B cell (primary cell): ENCODE data around the gene EPB41L1. TPM values are rescaled to one million over a fixed set of nuclear protein-coding genes. Genes with fewer than 3 reads are reported as not detected.

Experiments used
- ATAC-seq: fragments of 200-7000 bp; cut with Tn5 transposase; one replicate; pipeline ENCODE4 v1.10.0; 2021; ENCODE audit warnings: low read depth, mild to moderate bottlenecking, moderate number of reproducible peaks, moderate library complexity
- CTCF ChIA-PET: fragments of 350-600 bp; sonication (Branson Sonifier 250); formaldehyde crosslinking; loops from one replicate; lab custom pipeline; 2021; ENCODE audit warnings: antibody characterized with exemption, inconsistent platforms; lab: Charles Lee
- POLR2A ChIA-PET: fragments of 350-600 bp; sonication (Branson Sonifier 250); formaldehyde crosslinking; loops from one replicate; lab custom pipeline; 2021; ENCODE audit warnings: antibody characterized with exemption; lab: Charles Lee
- DNase-seq: peaks from one replicate; pipeline ENCODE4 v3.0.0; 2013
- H2AFZ ChIP-seq: 2 replicates; pipeline ENCODE4 v1.6.1; 2012; ENCODE audit warnings: mild to moderate bottlenecking, low read depth, low read length; ENCODE audit not compliant: insufficient read depth, poor library complexity, severe bottlenecking
- H3K27ac ChIP-seq, 2 donors: 1 replicate in 1 of 2; 2 replicates in 1 of 2; pipeline ENCODE4 v1.5.1; 2012 to 2013; ENCODE audit warnings: low read length in 2 of 2, mild to moderate bottlenecking in 2 of 2, moderate library complexity in 1 of 2
- H3K27me3 ChIP-seq, 4 experiments: fragments of 200-600 bp in 1 of 4; sonication (generic) in 1 of 4; replicated peaks in 1 of 4; 1 replicate in 2 of 4; 2 replicates in 2 of 4; pipeline versions ENCODE4 v1.6.1 to v1.7.0; 2013 to 2016; ENCODE audit warnings: low read length in 3 of 4, mild to moderate bottlenecking in 2 of 4, mixed read lengths in 1 of 4, moderate library complexity in 1 of 4; ENCODE audit not compliant: insufficient read depth in 4 of 4, control insufficient read depth in 3 of 4; ENCODE audit errors: control extremely low read depth in 1 of 4
- H3K36me3 ChIP-seq, 2 experiments: replicated peaks in 1 of 2; 1 replicate in 1 of 2; 2 replicates in 1 of 2; pipeline versions ENCODE4 v1.6.1 to v1.7.1; 2013; ENCODE audit warnings: low read length in 1 of 2; ENCODE audit not compliant: insufficient read depth in 2 of 2, control insufficient read depth in 1 of 2; ENCODE audit errors: control extremely low read depth in 1 of 2, extremely low read depth in 1 of 2
- H3K4me1 ChIP-seq, 2 donors: fragments of 200-600 bp in 1 of 2; sonication (generic) in 1 of 2; 1 replicate in 1 of 2; 2 replicates in 1 of 2; pipeline versions ENCODE4 v1.5.1 to v1.6.1; 2013 to 2017; ENCODE audit warnings: low read length in 2 of 2; ENCODE audit not compliant: control insufficient read depth in 2 of 2, insufficient read depth in 2 of 2
- H3K4me2 ChIP-seq: replicated peaks from 2 replicates; pipeline ENCODE3; 2012; ENCODE audit warnings: mild to moderate bottlenecking, low read depth, low read length; ENCODE audit not compliant: poor library complexity, severe bottlenecking
- H3K4me3 ChIP-seq, 5 experiments: fragments of 200-600 bp in 1 of 5; sonication (generic) in 1 of 5; 1 replicate in 3 of 5; 2 replicates in 2 of 5; pipeline versions ENCODE4 v1.5.1 to v1.7.0; 2011 to 2016; ENCODE audit warnings: low read length in 4 of 5, mild to moderate bottlenecking in 4 of 5, low read depth in 2 of 5, control low read depth in 1 of 5, moderate library complexity in 1 of 5; ENCODE audit not compliant: insufficient read depth in 1 of 5; ENCODE audit errors: control extremely low read depth in 1 of 5, extremely low read depth in 1 of 5
- H3K79me2 ChIP-seq: fragments of 200-600 bp; sonication (generic); one replicate; pipeline ENCODE4 v1.6.0; 2016; ENCODE audit warnings: low read length; ENCODE audit not compliant: control insufficient read depth, insufficient read depth
- H3K9ac ChIP-seq: fragments of 200-600 bp; sonication (generic); 2 replicates; pipeline ENCODE4 v1.6.1; 2017; ENCODE audit warnings: mild to moderate bottlenecking, low read length, moderate library complexity
- H3K9me3 ChIP-seq, 3 donors: one replicate each; pipeline versions ENCODE4 v1.6.1 to v1.7.1; 2013; ENCODE audit warnings: low read length in 2 of 3; ENCODE audit not compliant: control insufficient read depth in 2 of 3, insufficient read depth in 1 of 3; ENCODE audit errors: control extremely low read depth in 1 of 3
- H4K20me1 ChIP-seq: 2 replicates; pipeline ENCODE4 v1.6.0; 2012; ENCODE audit warnings: mild to moderate bottlenecking, low read length; ENCODE audit not compliant: insufficient read depth, control insufficient read depth, poor library complexity, severe bottlenecking
- H3K27ac Mint-ChIP-seq: one replicate; pipeline ENCODE4 v1.8.0; 2021; ENCODE audit warnings: mixed read lengths
- H3K27me3 Mint-ChIP-seq: one replicate; pipeline ENCODE4 v1.8.0; 2021; ENCODE audit warnings: mixed read lengths
- H3K4me1 Mint-ChIP-seq: one replicate; pipeline ENCODE4 v1.8.0; 2021; ENCODE audit warnings: mixed read lengths
- H3K4me3 Mint-ChIP-seq: one replicate; pipeline ENCODE4 v1.8.0; 2021; ENCODE audit warnings: mixed read lengths
- H3K9me3 Mint-ChIP-seq: one replicate; pipeline ENCODE4 v1.8.0; 2022; ENCODE audit warnings: mixed read lengths; ENCODE audit not compliant: insufficient read depth
- EZH2 ChIP-seq: IDR thresholded peaks from 2 replicates; pipeline ENCODE4 v1.6.1; 2012; ENCODE audit warnings: borderline replicate concordance, low read depth, mild to moderate bottlenecking, moderate library complexity, low read length; ENCODE audit not compliant: insufficient read depth, poor library complexity, severe bottlenecking
- WGBS: methylation state at CpG from one replicate; pipeline ENCODE4 v1.1.5; 2013; ENCODE audit warnings: missing lambda C conversion rate; ENCODE audit not compliant: insufficient coverage; 5-methylcytosine and 5-hydroxymethylcytosine counted together
- intact Hi-C: fragments of 100-400 bp; cut with micrococcal nuclease; formaldehyde crosslinking; loops from one replicate; pipeline ENCODE4 v1.10.0; 2022
- polyA plus RNA-seq: library from polyadenylated mRNA; depleted of rRNA; stranded (reverse); fragments of >200 nt; gene quantifications from 2 replicates; pipeline ENCODE4 v1.2.3, GENCODE V29; 2012
- total RNA-seq, 2 donors: library from RNA; stranded (reverse); fragments of 120-200 nt in 1 of 2; gene quantifications; 1 replicate in 1 of 2; 2 replicates in 1 of 2; pipeline versions ENCODE4 v1.2.3 to v1.2.4, GENCODE V29; 2013 to 2022
- TF ChIP-seq, protein P1 (sequence below): fragments of 200-600 bp; IDR thresholded peaks from one replicate; pipeline ENCODE4 v1.8.0; 2022; ENCODE audit warnings: antibody characterized with exemption, mild to moderate bottlenecking

EPB41L1 gene
- total and polyA plus RNA-seq, 2 donors (not counting 1 experiment from before 2014, with no cell fraction given), result 0.12 to 1.3 TPM

DNA sequence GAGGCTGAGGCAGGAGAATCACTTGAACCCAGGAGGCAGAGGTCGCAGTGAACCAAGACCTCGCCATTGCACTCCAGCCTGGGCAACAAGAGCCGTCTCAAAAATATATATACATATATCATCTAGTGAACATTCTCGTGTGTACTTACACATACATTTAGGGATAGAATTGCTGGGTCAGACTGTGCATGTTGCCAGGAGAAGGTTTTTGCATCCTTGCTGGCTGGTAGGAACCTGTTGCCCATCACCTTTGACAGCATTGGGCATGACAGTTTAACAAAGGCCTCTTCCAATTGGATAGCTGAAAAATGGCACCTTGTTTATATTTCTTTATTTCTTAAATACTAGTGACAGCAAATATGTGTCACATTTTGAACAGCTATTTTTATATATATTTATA is 87.1 kb downstream of the EPB41L1 start:
- ChIA-PET CTCF (interaction anchor here (0.7 kb wide), 2 partner anchors 1034 to 1167 kb away, joined by 4 read pairs; no protein-coding TSS in a partner anchor), POLR2A (interaction anchor here (0.7 kb wide), 1 partner anchor 18 kb away, joined by 8 read pairs; no protein-coding TSS in a partner anchor)
- Histone ChIP-seq H3K27ac (no peak overlapping the region), H3K79me2 (peaks cover 87% of the 10 kb centered on the region), H3K9me3 (no peaks in the 10 kb centered on the region), H3K4me1 (peaks cover 7 to 8% of the 10 kb centered on the region in 2 donors), H2AFZ (no peak overlapping the region), H3K36me3 (peaks cover 0 to 63% of the 10 kb centered on the region in 2 experiments), H3K4me3 (no peak overlapping the region), H3K27me3 (no peaks in the 10 kb centered on the region), H3K9ac (no peak overlapping the region), H3K4me2 (no peak overlapping the region), H4K20me1 (peaks cover 13% of the 10 kb centered on the region)
- Mint-ChIP-seq H3K27ac (no peak overlapping the region), H3K27me3 (no peaks in the 10 kb centered on the region), H3K9me3 (no peaks in the 10 kb centered on the region), H3K4me1 (peaks cover 29% of the 10 kb centered on the region), H3K4me3 (no peak overlapping the region)
- TF ChIP-seq, protein P1, sequence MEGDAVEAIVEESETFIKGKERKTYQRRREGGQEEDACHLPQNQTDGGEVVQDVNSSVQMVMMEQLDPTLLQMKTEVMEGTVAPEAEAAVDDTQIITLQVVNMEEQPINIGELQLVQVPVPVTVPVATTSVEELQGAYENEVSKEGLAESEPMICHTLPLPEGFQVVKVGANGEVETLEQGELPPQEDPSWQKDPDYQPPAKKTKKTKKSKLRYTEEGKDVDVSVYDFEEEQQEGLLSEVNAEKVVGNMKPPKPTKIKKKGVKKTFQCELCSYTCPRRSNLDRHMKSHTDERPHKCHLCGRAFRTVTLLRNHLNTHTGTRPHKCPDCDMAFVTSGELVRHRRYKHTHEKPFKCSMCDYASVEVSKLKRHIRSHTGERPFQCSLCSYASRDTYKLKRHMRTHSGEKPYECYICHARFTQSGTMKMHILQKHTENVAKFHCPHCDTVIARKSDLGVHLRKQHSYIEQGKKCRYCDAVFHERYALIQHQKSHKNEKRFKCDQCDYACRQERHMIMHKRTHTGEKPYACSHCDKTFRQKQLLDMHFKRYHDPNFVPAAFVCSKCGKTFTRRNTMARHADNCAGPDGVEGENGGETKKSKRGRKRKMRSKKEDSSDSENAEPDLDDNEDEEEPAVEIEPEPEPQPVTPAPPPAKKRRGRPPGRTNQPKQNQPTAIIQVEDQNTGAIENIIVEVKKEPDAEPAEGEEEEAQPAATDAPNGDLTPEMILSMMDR, result no peak
- TF ChIP-seq EZH2, result no peak
- DNase-seq (no peak), ATAC-seq (no peak)
- intact Hi-C loops, result no loop called here
- WGBS, result 100% methylated on average over 1 of the region's 4 CpGs

DNA sequence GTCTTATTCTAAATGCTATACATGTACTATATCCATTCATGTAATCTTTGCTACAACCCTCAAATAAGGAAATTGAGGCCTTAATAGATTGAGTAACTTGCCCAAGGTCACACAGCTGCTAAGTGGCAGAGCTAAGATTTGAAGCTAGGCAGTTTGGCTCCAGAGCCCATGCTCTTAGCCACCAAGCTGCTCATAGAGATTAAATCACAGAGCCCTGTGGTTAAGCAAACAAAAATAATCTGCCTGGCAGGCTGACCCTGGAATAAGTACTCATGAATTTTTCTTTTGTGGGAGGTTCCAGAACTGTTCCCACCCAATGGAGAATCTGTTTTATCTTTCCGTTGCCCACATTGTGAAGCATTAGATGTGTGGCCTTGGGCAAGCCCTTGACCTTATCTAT is 89.2 kb downstream of the EPB41L1 start:
- peaks cover 77% of the 10 kb centered on the region for H3K79me2 ChIP-seq
- no peak overlapping the region for H3K4me2 ChIP-seq
- ATAC-seq (no peak), DNase-seq (no peak)
- H3K36me3 ChIP-seq, result peaks cover 2 to 74% of the 10 kb centered on the region in 2 experiments
- no peak overlapping the region for H3K4me3 Mint-ChIP-seq
- peaks cover 18% of the 10 kb centered on the region for H4K20me1 ChIP-seq
- H3K27me3 Mint-ChIP-seq, result no peaks in the 10 kb centered on the region
- no peak overlapping the region for H2AFZ ChIP-seq
- H3K27ac ChIP-seq, result no peak overlapping the region
- no peaks in the 10 kb centered on the region for H3K27me3 ChIP-seq
- no peaks in the 10 kb centered on the region for H3K9me3 ChIP-seq
- peaks cover 16% of the 10 kb centered on the region for H3K4me1 Mint-ChIP-seq
- no peaks in the 10 kb centered on the region for H3K4me1 ChIP-seq
- intact Hi-C loops, result no loop called here
- CTCF ChIA-PET, result interaction anchor here (1.4 kb wide), 1 partner anchor 41 kb away, joined by 3 read pairs; no protein-coding TSS in a partner anchor
- no peaks in the 10 kb centered on the region for H3K9me3 Mint-ChIP-seq
- no peak overlapping the region for H3K27ac Mint-ChIP-seq
- 100% methylated on average over 1 of the region's 1 CpG for WGBS
- H3K9ac ChIP-seq, result no peak overlapping the region
- TF ChIP-seq, protein P1, result no peak
- TF ChIP-seq EZH2, result no peak
- H3K4me3 ChIP-seq, result no peak overlapping the region
- POLR2A ChIA-PET, result interaction anchor here (0.5 kb wide), 1 partner anchor 626 kb away, joined by 3 read pairs; no protein-coding TSS in a partner anchor
